Smooth muscle cell (in vitro differentiated cells): Measurements from ENCODE around the gene ANKRD10. TPM values are rescaled to one million over a fixed set of nuclear protein-coding genes. Genes with fewer than 3 reads are reported as not detected.

Experiments
- DNase-seq: peaks from one replicate; lab custom pipeline; 2025; ENCODE audit not compliant: unreplicated experiment; lab: John Stamatoyannopoulos, UW
- H2AFZ ChIP-seq: fragments of 200-600 bp; sonication (generic); 2 replicates; pipeline ENCODE4 v1.6.0; 2016; ENCODE audit warnings: antibody characterized with exemption, low read depth, mild to moderate bottlenecking
- H3F3A ChIP-seq: fragments of 200-600 bp; sonication (generic); 2 replicates; pipeline ENCODE4 v1.6.0; 2017; ENCODE audit warnings: antibody characterized with exemption, low read depth
- H3K27ac ChIP-seq: fragments of 200-600 bp; sonication (generic); 2 replicates; pipeline ENCODE4 v1.5.1; 2016; ENCODE audit warnings: low read depth, mild to moderate bottlenecking
- H3K27me3 ChIP-seq: fragments of 200-600 bp; sonication (generic); 2 replicates; pipeline ENCODE4 v1.6.1; 2016; ENCODE audit warnings: low read depth, mild to moderate bottlenecking
- H3K36me3 ChIP-seq: fragments of 200-600 bp; sonication (generic); 2 replicates; pipeline ENCODE4 v1.5.1; 2016; ENCODE audit warnings: low read depth
- H3K4me1 ChIP-seq: fragments of 200-600 bp; sonication (generic); 2 replicates; pipeline ENCODE4 v1.5.1; 2016; ENCODE audit warnings: low read depth
- H3K4me2 ChIP-seq: fragments of 200-600 bp; sonication (generic); 2 replicates; pipeline ENCODE4 v1.6.0; 2016; ENCODE audit warnings: mild to moderate bottlenecking
- H3K4me3 ChIP-seq: fragments of 200-600 bp; sonication (generic); 2 replicates; pipeline ENCODE4 v1.5.1; 2016; ENCODE audit warnings: mild to moderate bottlenecking
- H3K79me2 ChIP-seq: fragments of 200-600 bp; sonication (generic); 2 replicates; pipeline ENCODE4 v1.6.0; 2016; ENCODE audit warnings: low read depth, mild to moderate bottlenecking
- H3K9ac ChIP-seq: fragments of 200-600 bp; sonication (generic); 2 replicates; pipeline ENCODE4 v1.6.0; 2016; ENCODE audit warnings: low read depth
- H3K9me3 ChIP-seq: fragments of 200-600 bp; sonication (generic); replicated peaks from 2 replicates; pipeline ENCODE4 v1.5.1; 2016; ENCODE audit warnings: low read depth
- H4K20me1 ChIP-seq: fragments of 200-600 bp; sonication (generic); 2 replicates; pipeline ENCODE4 v1.6.0; 2016; ENCODE audit warnings: low read depth
- CTCF ChIP-seq: fragments of 200-600 bp; sonication (generic); IDR thresholded peaks from 2 replicates; pipeline ENCODE4 v1.5.1; 2017; ENCODE audit warnings: borderline replicate concordance, mild to moderate bottlenecking, antibody characterized with exemption; ENCODE audit not compliant: insufficient read depth, poor library complexity, severe bottlenecking
- WGBS: methylation state at CpG from one replicate; pipeline ENCODE4 v1.1.7; 2016; ENCODE audit warnings: low lambda C conversion rate; 5-methylcytosine and 5-hydroxymethylcytosine counted together
- polyA plus RNA-seq: library from polyadenylated mRNA; unstranded; fragments of >200 nt; fragmentation: Nextera tagmentation; extraction: Ambion mirVana; gene quantifications from 2 replicates; pipeline ENCODE4 v1.2.1, GENCODE V29; 2016
- total RNA-seq: library from RNA; depleted of rRNA; stranded (reverse); fragments of >200 nt; gene quantifications from 2 replicates; pipeline ENCODE4 v1.2.3, GENCODE V29; 2014

The ANKRD10 gene
- total and polyA plus RNA-seq, 2 experiments from 2014 or later, result 31.0 to 61.8 TPM

- H3K9ac ChIP-seq, result no peak overlapping the region
- H3K79me2 ChIP-seq, result peaks cover 16% of the 10 kb centered on the region
- no peak overlapping the region for H3K4me2 ChIP-seq
- H3K9me3 ChIP-seq, result no peaks in the 10 kb centered on the region
- H3K4me3 ChIP-seq, result no peak overlapping the region
- H3K27me3 ChIP-seq, result no peaks in the 10 kb centered on the region
- WGBS, result 83% methylated on average over 2 of the region's 2 CpGs
- H3K4me1 ChIP-seq, result peaks cover 19% of the 10 kb centered on the region
- no peak for DNase-seq
- H4K20me1 ChIP-seq, result peaks cover 58% of the 10 kb centered on the region
- H3K27ac ChIP-seq, result no peak overlapping the region
- H2AFZ ChIP-seq, result no peak overlapping the region
- no peak for TF ChIP-seq CTCF
- H3K36me3 ChIP-seq, result peaks cover 8% of the 10 kb centered on the region
- peaks cover 5% of the 10 kb centered on the region for H3F3A ChIP-seq
Measured at GRCh38 chr13:110894086-110894485, 20.8 kb downstream of the ANKRD10 start.

- H3K9me3 ChIP-seq, result no peaks in the 10 kb centered on the region
- H4K20me1 ChIP-seq, result peaks cover 54% of the 10 kb centered on the region
- peaks cover 8% of the 10 kb centered on the region for H3K36me3 ChIP-seq
- H3F3A ChIP-seq, result peaks cover 10% of the 10 kb centered on the region
- DNase-seq, result no peak
- H3K9ac ChIP-seq, result no peak overlapping the region
- peaks cover 16% of the 10 kb centered on the region for H3K79me2 ChIP-seq
- H3K4me3 ChIP-seq, result no peak overlapping the region
- H3K4me2 ChIP-seq, result no peak overlapping the region
- H3K27ac ChIP-seq, result no peak overlapping the region
- TF ChIP-seq CTCF, result no peak
- H3K27me3 ChIP-seq, result no peaks in the 10 kb centered on the region
- WGBS, result 92% methylated on average over 2 of the region's 2 CpGs
- no peak overlapping the region for H2AFZ ChIP-seq
- H3K4me1 ChIP-seq, result peaks cover 23% of the 10 kb centered on the region
Measured at GRCh38 chr13:110893571-110893970, 21.3 kb downstream of the ANKRD10 start.

GRCh38 chr13:110890279-110891165 is 24.3 kb downstream of the ANKRD10 start:
- DNase-seq, result no peak
- Histone ChIP-seq H3K4me3 (no peak overlapping the region), H3K9me3 (no peaks in the 10 kb centered on the region), H3K4me1 (peaks cover 31% of the 10 kb centered on the region), H3K4me2 (no peak overlapping the region), H3K36me3 (peaks cover 8% of the 10 kb centered on the region), H3K27me3 (no peaks in the 10 kb centered on the region), H3K9ac (no peak overlapping the region), H3K27ac (no peak overlapping the region), H3K79me2 (no peaks in the 10 kb centered on the region), H3F3A (peaks cover 12% of the 10 kb centered on the region), H4K20me1 (peaks cover 27% of the 10 kb centered on the region), H2AFZ (no peak overlapping the region)
- 71% methylated on average over 8 of the region's 8 CpGs for WGBS
- TF ChIP-seq CTCF, result no peak
